Kidney (tissue), 14 donors: ENCODE measurements around the gene MAP3K5. TPM values are rescaled to one million over a fixed set of nuclear protein-coding genes. Genes with fewer than 3 reads are reported as not detected.
"Not testable (repeated sequence)": the region's sequence is repeated elsewhere in the genome, so short reads cannot be mapped to it uniquely, and the experiment has no call there.

Experiments used
- DNase-seq, 5 donors: peaks; one replicate each; pipeline ENCODE4 v3.0.0-alpha.2; 2013 to 2020
- FAIRE-seq: peaks from 2 replicates; lab custom pipeline; 2012; peaks lifted over from hg19 to GRCh38; lab: Jason Lieb, UNC
- H3K27ac ChIP-seq, 2 donors: one replicate each; pipeline ENCODE4 v1.7.0; 2013; ENCODE audit warnings: low read depth in 2 of 2, low read length in 2 of 2, inconsistent platforms in 1 of 2
- H3K27me3 ChIP-seq: one replicate; pipeline ENCODE4 v1.7.1; 2013; ENCODE audit warnings: low read length, inconsistent platforms; ENCODE audit not compliant: control insufficient read depth, insufficient read depth
- H3K36me3 ChIP-seq, 3 donors: one replicate each; pipeline versions ENCODE4 v1.7.0 to v1.7.1; 2013; ENCODE audit warnings: low read length in 3 of 3, control low read depth in 1 of 3, inconsistent platforms in 1 of 3; ENCODE audit not compliant: insufficient read depth in 3 of 3, control insufficient read depth in 2 of 3
- H3K4me1 ChIP-seq, 3 donors: one replicate each; pipeline versions ENCODE4 v1.7.0 to v1.7.1; 2013; ENCODE audit warnings: low read length in 3 of 3, inconsistent platforms in 1 of 3, low read depth in 1 of 3; ENCODE audit not compliant: control insufficient read depth in 2 of 3, insufficient read depth in 2 of 3
- H3K4me3 ChIP-seq, 3 donors: one replicate each; pipeline versions ENCODE4 v1.7.0 to v1.8.1; 2013; ENCODE audit warnings: low read length in 3 of 3, control low read depth in 1 of 3, inconsistent platforms in 1 of 3
- H3K9ac ChIP-seq, 3 donors: one replicate each; pipeline versions ENCODE4 v1.7.0 to v1.7.1; 2013; ENCODE audit warnings: low read length in 3 of 3, control low read depth in 1 of 3, inconsistent platforms in 1 of 3
- H3K9me3 ChIP-seq, 3 donors: one replicate each; pipeline versions ENCODE4 v1.7.0 to v1.7.1; 2013; ENCODE audit warnings: low read length in 3 of 3, control low read depth in 1 of 3, inconsistent platforms in 1 of 3; ENCODE audit not compliant: control insufficient read depth in 2 of 3, insufficient read depth in 1 of 3
- CTCF ChIP-seq: IDR thresholded peaks from 3 replicates; pipeline ENCODE4 v1.5.1; 2012; ENCODE audit warnings: mild to moderate bottlenecking, moderate library complexity, borderline replicate concordance; ENCODE audit not compliant: insufficient read depth; ENCODE audit errors: extremely low read depth
- intact Hi-C: fragments of 100-400 bp; cut with DNase I; formaldehyde crosslinking; loops from one replicate; pipeline ENCODE4 v1.11.1; 2022
- polyA plus RNA-seq: library from polyadenylated mRNA; stranded (reverse); fragments of 350-450 nt; fragmentation: Illumina TruSeq; extraction: RNeasy Lipid Tissue Mini Kit (QIAGEN cat#74804); gene quantifications from one replicate; pipeline ENCODE4 v1.2.3, GENCODE V29; 2014; ENCODE audit warnings: low read depth, low replicate concordance; ENCODE audit not compliant: insufficient read depth
- total RNA-seq: library from RNA; stranded (reverse); fragmentation: NEBNext Ultra II Directional; extraction: Animal tissue kit (Norgen Biotek cat#: 25700); gene quantifications from one replicate; pipeline ENCODE4 v1.2.1, GENCODE V29; 2021
- donor health status: control.
- donor health status: control.
- donor health status: control.
- donor health status: control.
- donor health status: control.
- donor health status: DM: yes; HTN: yes; CAD: no.
- donor health status: Normal renal cell carcinoma (clear cell type).

Gene MAP3K5
- total and polyA plus RNA-seq, 2 donors from 2014 or later, result 5.9 to 32.9 TPM

DNA sequence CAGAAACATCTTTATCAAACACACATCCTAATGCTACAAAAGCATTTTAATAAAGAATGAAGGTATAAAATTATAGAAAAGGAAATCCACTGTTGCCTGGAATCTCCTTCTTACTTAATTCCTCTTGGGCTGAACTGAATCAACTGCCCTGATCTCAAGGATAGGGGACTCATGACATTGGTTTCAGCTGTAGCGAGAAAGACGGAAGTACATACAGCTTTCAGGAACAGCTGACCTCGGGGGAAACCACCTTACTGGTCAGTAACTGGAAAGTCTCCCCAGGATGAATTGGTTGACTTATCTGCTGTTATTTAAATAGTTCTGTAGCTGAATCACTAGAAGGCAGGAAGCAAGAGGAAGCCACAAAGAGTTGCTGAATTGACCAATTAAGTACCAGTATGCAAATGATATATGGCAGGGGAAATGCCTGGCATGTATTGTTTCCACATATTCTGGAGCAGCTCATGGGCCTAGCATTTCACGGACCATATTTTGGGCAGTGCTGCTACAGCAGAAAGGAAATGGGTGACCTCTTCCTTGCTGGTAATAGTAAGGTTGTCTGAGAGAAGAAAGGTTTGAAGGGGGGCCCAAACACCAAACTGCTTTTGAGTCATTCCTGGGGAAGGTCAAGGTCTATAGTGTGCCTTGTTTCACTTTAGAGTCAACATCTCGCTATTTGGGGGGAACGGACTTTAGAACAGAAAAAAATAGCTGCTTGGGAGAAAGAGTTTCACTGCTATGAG, 198.4 kb downstream of the MAP3K5 start:
- Histone ChIP-seq H3K9me3 (no peaks in the 10 kb centered on the region), H3K4me3 (no peak overlapping the region), H3K36me3 (peaks cover 0 to 20% (median 15%) of the 10 kb centered on the region in 3 donors), H3K27ac (no peak overlapping the region), H3K4me1 (no peaks in the 10 kb centered on the region), H3K9ac (no peak overlapping the region), H3K27me3 (no peaks in the 10 kb centered on the region)
- intact Hi-C loops, result no loop called here
- DNase-seq (peak in 1 of 5 donors; percentile 35), FAIRE-seq (no peak)
- TF ChIP-seq CTCF, result no peak

- no peak overlapping the region for H3K27ac ChIP-seq
- DNase-seq (no peak), FAIRE-seq (no peak)
- H3K27me3 ChIP-seq, result no peaks in the 10 kb centered on the region
- H3K36me3 ChIP-seq, result peaks cover 0 to 20% (median 18%) of the 10 kb centered on the region in 3 donors
- no peaks in the 10 kb centered on the region for H3K9me3 ChIP-seq
- no peak overlapping the region for H3K9ac ChIP-seq
- H3K4me3 ChIP-seq, result no peak overlapping the region
- intact Hi-C loops, result no loop called here
- no peaks in the 10 kb centered on the region for H3K4me1 ChIP-seq
- no peak for TF ChIP-seq CTCF
Observed at GRCh38 chr6:136592930-136593673, 199.2 kb downstream of the MAP3K5 start.

- intact Hi-C loops, result no loop called here
- Histone ChIP-seq H3K9me3 (no peaks in the 10 kb centered on the region), H3K36me3 (peaks cover 0 to 21% (median 20%) of the 10 kb centered on the region in 3 donors), H3K4me1 (no peaks in the 10 kb centered on the region), H3K4me3 (no peak overlapping the region), H3K27ac (no peak overlapping the region), H3K27me3 (no peaks in the 10 kb centered on the region), H3K9ac (no peak overlapping the region)
- DNase-seq (no peak), FAIRE-seq (no peak)
- TF ChIP-seq CTCF, result no peak
Observed at GRCh38 chr6:136591617-136592016, 200.7 kb downstream of the MAP3K5 start.

DNA sequence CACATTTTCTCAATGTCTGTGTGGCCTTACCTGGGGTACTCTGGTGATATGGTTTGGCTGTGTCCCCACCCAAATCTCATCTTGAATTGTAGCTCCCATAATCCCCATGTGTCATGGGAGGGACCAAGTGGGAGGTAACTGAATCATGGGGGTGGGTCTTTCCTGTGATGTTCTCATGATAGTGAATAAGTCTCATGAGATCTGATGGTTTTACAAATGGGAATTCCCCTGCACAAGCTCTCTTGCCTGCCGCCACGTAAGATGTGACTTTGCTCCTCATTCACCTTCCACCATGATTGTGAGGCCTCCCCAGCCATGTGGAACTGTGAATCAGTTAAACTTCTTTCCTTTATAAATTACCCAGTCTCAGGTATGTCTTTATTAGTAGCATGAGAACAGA, 201.4 kb downstream of the MAP3K5 start:
- FAIRE-seq, H3K9ac ChIP-seq, H3K27ac ChIP-seq, H3K4me3 ChIP-seq, H3K9me3 ChIP-seq, H3K27me3 ChIP-seq, intact Hi-C loops, H3K4me1 ChIP-seq, DNase-seq: not testable (repeated sequence)
- peaks cover 0 to 20% (median 17%) of the 10 kb centered on the region in 3 donors for H3K36me3 ChIP-seq
